ENCODE data around the gene EDN2. TPM values are rescaled to one million over a fixed set of nuclear protein-coding genes. Genes with fewer than 3 reads are reported as not detected.

Gene EDN2
- total RNA-seq, 1 experiment from 2014 or later: 0.24 TPM

GRCh38 chr1:41499591-41499990 is 15.1 kb upstream of the EDN2 start:
- H2BK120ac ChIP-seq (ENCODE audit: low read depth, low read length, poor library complexity, severe bottlenecking): no peak overlapping the region
- no peak overlapping the region for H2AK5ac ChIP-seq (ENCODE audit: insufficient read length, low read length)
- H4K5ac ChIP-seq (ENCODE audit: insufficient read length, low read depth, low read length): no peak overlapping the region
- no peaks in the 10 kb centered on the region for H4K20me1 ChIP-seq (ENCODE audit: control insufficient read depth, insufficient read depth, insufficient read length)
- no peak overlapping the region for H3K56ac ChIP-seq (ENCODE audit: insufficient read length, low read depth, low read length)
- no peak overlapping the region for H3K23ac ChIP-seq (ENCODE audit: insufficient read length, low read depth, low read length)
- no peaks in the 10 kb centered on the region; the same call in 1 of the 2 replicates for H3K27me3 ChIP-seq (ENCODE audit: insufficient read depth, low read length)
- DNase-seq: no peak
- TF ChIP-seq, protein P1, sequence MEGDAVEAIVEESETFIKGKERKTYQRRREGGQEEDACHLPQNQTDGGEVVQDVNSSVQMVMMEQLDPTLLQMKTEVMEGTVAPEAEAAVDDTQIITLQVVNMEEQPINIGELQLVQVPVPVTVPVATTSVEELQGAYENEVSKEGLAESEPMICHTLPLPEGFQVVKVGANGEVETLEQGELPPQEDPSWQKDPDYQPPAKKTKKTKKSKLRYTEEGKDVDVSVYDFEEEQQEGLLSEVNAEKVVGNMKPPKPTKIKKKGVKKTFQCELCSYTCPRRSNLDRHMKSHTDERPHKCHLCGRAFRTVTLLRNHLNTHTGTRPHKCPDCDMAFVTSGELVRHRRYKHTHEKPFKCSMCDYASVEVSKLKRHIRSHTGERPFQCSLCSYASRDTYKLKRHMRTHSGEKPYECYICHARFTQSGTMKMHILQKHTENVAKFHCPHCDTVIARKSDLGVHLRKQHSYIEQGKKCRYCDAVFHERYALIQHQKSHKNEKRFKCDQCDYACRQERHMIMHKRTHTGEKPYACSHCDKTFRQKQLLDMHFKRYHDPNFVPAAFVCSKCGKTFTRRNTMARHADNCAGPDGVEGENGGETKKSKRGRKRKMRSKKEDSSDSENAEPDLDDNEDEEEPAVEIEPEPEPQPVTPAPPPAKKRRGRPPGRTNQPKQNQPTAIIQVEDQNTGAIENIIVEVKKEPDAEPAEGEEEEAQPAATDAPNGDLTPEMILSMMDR (conservative IDR thresholded peaks at IDR 0.05): no peak
- H2BK15ac ChIP-seq (ENCODE audit: low read depth, low read length): no peak overlapping the region
- peaks cover 35 to 37% of the 10 kb centered on the region in 2 experiments for H3K4me1 Mint-ChIP-seq
- no peak overlapping the region for H3K18ac ChIP-seq (ENCODE audit: insufficient read length, low read depth, low read length)
- no peak overlapping the region for H3K27ac ChIP-seq (ENCODE audit: insufficient read length, low read depth, low read length)
- no peak overlapping the region for H3K4ac ChIP-seq (ENCODE audit: low read depth, low read length)
- H3K79me1 ChIP-seq (ENCODE audit: insufficient read depth, low read depth, low read length, poor library complexity, severe bottlenecking): no peaks in the 10 kb centered on the region
- H3T11ph ChIP-seq (ENCODE audit: low read length): no peak overlapping the region
- H3K27me3 Mint-ChIP-seq (ENCODE audit: low read depth): peaks cover 12% of the 10 kb centered on the region
- H2AFZ ChIP-seq (ENCODE audit: low read length): no peak overlapping the region
- H3K14ac ChIP-seq (ENCODE audit: insufficient read depth, low read length): no peak overlapping the region
- no peak overlapping the region for H3K4me2 ChIP-seq (ENCODE audit: insufficient read depth, insufficient read length, low read length)
- no peaks in the 10 kb centered on the region for H3K36me3 Mint-ChIP-seq (ENCODE audit: insufficient read depth in 1 of 3, low read depth in 3 of 3)
- no CpG with 5 or more reads among the region's 2 CpGs for WGBS (ENCODE audit: extremely low coverage, insufficient read length, low lambda C conversion rate)
- H3K9ac ChIP-seq (ENCODE audit: extremely low read depth, insufficient read length, low read length): no peak overlapping the region
- no peaks in the 10 kb centered on the region for H3K9me3 ChIP-seq (ENCODE audit: control insufficient read depth, low read depth, low read length)
- no peak overlapping the region for H2BK20ac ChIP-seq (ENCODE audit: low read depth, low read length, poor library complexity, severe bottlenecking)
- no peak overlapping the region for H2BK12ac ChIP-seq (ENCODE audit: insufficient read length, low read depth, low read length)
- no peak overlapping the region for H3K27ac Mint-ChIP-seq
- no peak overlapping the region for H4K91ac ChIP-seq (ENCODE audit: insufficient read length, low read depth, low read length)
- no peak overlapping the region for H3K4me3 Mint-ChIP-seq
- H2BK5ac ChIP-seq (ENCODE audit: insufficient read length, low read length): no peak overlapping the region
- H3K79me2 ChIP-seq (ENCODE audit: insufficient read depth, low read length): no peaks in the 10 kb centered on the region
- no peaks in the 10 kb centered on the region for H3K4me1 ChIP-seq (ENCODE audit: insufficient read depth, low read length)
- H4K8ac ChIP-seq (replicated peaks; ENCODE audit: insufficient read length, low read depth, low read length): no peak overlapping the region
- H3K9me3 Mint-ChIP-seq: no peaks in the 10 kb centered on the region
- no peaks in the 10 kb centered on the region for H3K23me2 ChIP-seq (ENCODE audit: insufficient read length, low read depth, low read length, poor library complexity, severe bottlenecking)

Data from H9 (cell line).